Neural cell (in vitro differentiated cells): ENCODE results near the gene CDKN2AIPNL. TPM values are rescaled to one million over a fixed set of nuclear protein-coding genes. Genes with fewer than 3 reads are reported as not detected.
A peak's percentile ranks its signal among the peaks of the same experiment; 100 is the strongest.

Source experiments
- H2AFZ ChIP-seq: fragments of 200-600, 300-800 bp; sonication (generic), shearing (Covaris generic); 2 replicates; pipeline ENCODE4 v1.6.0; 2014; ENCODE audit warnings: low read depth, mild to moderate bottlenecking, antibody characterized with exemption, low read length, moderate library complexity
- H3F3A ChIP-seq: fragments of 200-600 bp; shearing (Covaris generic); 2 replicates; pipeline ENCODE4 v1.6.1; 2016; ENCODE audit warnings: mild to moderate bottlenecking, moderate library complexity, mixed read lengths, antibody characterized with exemption, low read length; ENCODE audit not compliant: insufficient read depth, poor library complexity, severe bottlenecking
- H3K27ac ChIP-seq: fragments of 200-600, 300-800 bp; sonication (generic), shearing (Covaris generic); 2 replicates; pipeline ENCODE4 v1.5.1; 2014; ENCODE audit warnings: mild to moderate bottlenecking, low read length, moderate library complexity
- H3K27me3 ChIP-seq: fragments of 300-800, 200-600 bp; sonication (generic), shearing (Covaris generic); 2 replicates; pipeline ENCODE4 v1.6.0; 2014; ENCODE audit warnings: mild to moderate bottlenecking, low read depth, low read length, moderate library complexity; ENCODE audit not compliant: insufficient read depth
- H3K36me3 ChIP-seq: fragments of 300-800, 200-600 bp; sonication (generic), shearing (Covaris generic); 2 replicates; pipeline ENCODE4 v1.5.1; 2014; ENCODE audit warnings: mild to moderate bottlenecking, antibody characterized with exemption, low read length, moderate library complexity; ENCODE audit not compliant: insufficient read depth
- H3K4me2 ChIP-seq: fragments of 300-800, 200-600 bp; sonication (generic), shearing (Covaris generic); 2 replicates; pipeline ENCODE4 v1.6.0; 2014; ENCODE audit warnings: mild to moderate bottlenecking, low read length
- H3K4me3 ChIP-seq: fragments of 300-800, 200-600 bp; sonication (generic), shearing (Covaris generic); 2 replicates; pipeline ENCODE4 v1.5.1; 2014; ENCODE audit warnings: mild to moderate bottlenecking, low read length, moderate library complexity
- H3K79me2 ChIP-seq: fragments of 200-600 bp; shearing (Covaris generic); replicated peaks from 2 replicates; pipeline ENCODE4 v1.6.0; 2014; ENCODE audit warnings: mild to moderate bottlenecking, low read length, moderate library complexity; ENCODE audit not compliant: insufficient read depth
- H3K9ac ChIP-seq: fragments of 300-800, 200-600 bp; sonication (generic), shearing (Covaris generic); 2 replicates; pipeline ENCODE4 v1.6.1; 2016; ENCODE audit warnings: mild to moderate bottlenecking, low read length, mixed read lengths
- H3K9me2 ChIP-seq: fragments of 200-600 bp; shearing (Covaris generic); 2 replicates; pipeline ENCODE4 v1.6.1; 2016; ENCODE audit warnings: mild to moderate bottlenecking, low read length, mixed read lengths; ENCODE audit not compliant: insufficient read depth
- H3K9me3 ChIP-seq: fragments of 200-600, 300-800 bp; sonication (generic), shearing (Covaris generic); 2 replicates; pipeline ENCODE4 v1.6.1; 2016; ENCODE audit warnings: mild to moderate bottlenecking, mixed run types, low read length, moderate library complexity, mixed read lengths
- H4K20me1 ChIP-seq: fragments of 200-600 bp; shearing (Covaris generic); 2 replicates; pipeline ENCODE4 v1.6.1; 2016; ENCODE audit warnings: mild to moderate bottlenecking, mixed run types; ENCODE audit not compliant: insufficient read depth
- CTCF ChIP-seq: fragments of 450-650 bp; IDR thresholded peaks from 2 replicates; pipeline ENCODE4 v1.5.1; 2014; ENCODE audit warnings: antibody characterized with exemption, mild to moderate bottlenecking, moderate library complexity; ENCODE audit not compliant: poor library complexity, severe bottlenecking
- EP300 ChIP-seq: fragments of 450-650 bp; conservative IDR thresholded peaks from 2 replicates; pipeline ENCODE4 v1.6.1; 2014; ENCODE audit warnings: antibody characterized with exemption, mild to moderate bottlenecking, moderate library complexity; ENCODE audit not compliant: poor library complexity, severe bottlenecking
- EZH2 ChIP-seq: fragments of 200-600, 300-800 bp; shearing (Covaris generic), sonication (generic); IDR thresholded peaks from 2 replicates; pipeline ENCODE4 v1.6.1; 2014; ENCODE audit warnings: antibody characterized with exemption, low read length, borderline replicate concordance, mild to moderate bottlenecking; ENCODE audit not compliant: insufficient read depth, poor library complexity, severe bottlenecking
- MXI1 ChIP-seq: fragments of 450-650 bp; conservative IDR thresholded peaks from 2 replicates; pipeline ENCODE4 v1.6.1; 2014; ENCODE audit warnings: antibody characterized with exemption, mild to moderate bottlenecking; ENCODE audit not compliant: poor library complexity, severe bottlenecking
- POLR2AphosphoS5 ChIP-seq: IDR thresholded peaks from 2 replicates; pipeline ENCODE4 v1.6.1; 2012
- RAD21 ChIP-seq: fragments of 450-650 bp; conservative IDR thresholded peaks from 2 replicates; pipeline ENCODE4 v1.6.1; 2014; ENCODE audit warnings: antibody characterized with exemption, mild to moderate bottlenecking, moderate library complexity
- REST ChIP-seq: IDR thresholded peaks from 2 replicates; pipeline ENCODE4 v1.6.1; 2012; ENCODE audit warnings: borderline replicate concordance
- SMC3 ChIP-seq: fragments of 450-650 bp; conservative IDR thresholded peaks from 2 replicates; pipeline ENCODE4 v1.6.1; 2014; ENCODE audit warnings: antibody characterized with exemption, mild to moderate bottlenecking, moderate library complexity; ENCODE audit not compliant: poor library complexity
- TAF1 ChIP-seq: IDR thresholded peaks from 2 replicates; pipeline ENCODE4 v1.6.1; 2012; ENCODE audit warnings: low read depth
- polyA plus RNA-seq: library from polyadenylated mRNA; depleted of rRNA; stranded (reverse); fragments of >200 nt; gene quantifications from 2 replicates; pipeline ENCODE4 v1.2.3, GENCODE V29; 2014

The CDKN2AIPNL gene
- polyA plus RNA-seq, 1 donor from 2014 or later, result 78.4 TPM

DNA sequence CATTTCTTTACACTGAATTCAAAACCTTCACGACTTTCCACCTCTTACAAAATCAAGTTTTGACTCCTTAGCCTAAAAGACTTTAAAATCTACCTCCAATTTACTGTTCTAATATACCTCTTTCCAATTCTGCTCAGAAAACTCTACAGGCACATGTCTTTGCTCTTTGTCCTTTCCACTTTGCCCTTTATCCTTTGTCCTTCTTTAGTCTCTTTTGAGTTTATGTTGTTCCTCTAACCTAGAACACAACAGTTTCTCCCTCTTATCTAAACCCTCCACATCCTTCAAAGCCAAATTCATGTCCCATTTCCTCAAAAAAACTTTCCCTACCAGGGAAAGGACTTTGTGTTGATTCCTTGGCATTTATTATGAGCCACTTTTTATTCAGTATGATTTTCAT, 46.1 kb downstream of the CDKN2AIPNL start:
- H3K27me3 ChIP-seq, result no peaks in the 10 kb centered on the region
- TF ChIP-seq EP300 (no peak), EZH2 (no peak), SMC3 (no peak), REST (no peak), RAD21 (no peak), POLR2AphosphoS5 (no peak), MXI1 (no peak), CTCF (no peak), TAF1 (no peak)
- no peak overlapping the region for H3K9ac ChIP-seq
- H3K9me3 ChIP-seq, result no peaks in the 10 kb centered on the region
- H3K4me2 ChIP-seq, result peak overlapping the region; percentile 100
- no peak overlapping the region for H2AFZ ChIP-seq
- peaks cover 20% of the 10 kb centered on the region for H3K79me2 ChIP-seq
- no peaks in the 10 kb centered on the region for H3K36me3 ChIP-seq
- no peak overlapping the region for H3K27ac ChIP-seq
- no peaks in the 10 kb centered on the region for H4K20me1 ChIP-seq
- H3K4me3 ChIP-seq, result peak overlapping the region; percentile 94
- H3K9me2 ChIP-seq, result no peaks in the 10 kb centered on the region
- no peaks in the 10 kb centered on the region for H3F3A ChIP-seq

GRCh38 chr5:134355681-134356080, 56.0 kb downstream of the CDKN2AIPNL start:
- no peaks in the 10 kb centered on the region for H4K20me1 ChIP-seq
- H3K27me3 ChIP-seq, result no peaks in the 10 kb centered on the region
- no peaks in the 10 kb centered on the region for H3K36me3 ChIP-seq
- no peak overlapping the region for H2AFZ ChIP-seq
- H3K9me2 ChIP-seq, result no peaks in the 10 kb centered on the region
- no peak for TF ChIP-seq EP300
- TF ChIP-seq MXI1, result no peak
- TF ChIP-seq POLR2AphosphoS5, result no peak
- no peak for TF ChIP-seq REST
- no peak for TF ChIP-seq SMC3
- no peak for TF ChIP-seq EZH2
- TF ChIP-seq TAF1, result no peak
- TF ChIP-seq RAD21, result no peak
- no peak for TF ChIP-seq CTCF
- H3K9ac ChIP-seq, result no peak overlapping the region
- no peak overlapping the region for H3K4me3 ChIP-seq
- H3K4me2 ChIP-seq, result no peak overlapping the region
- no peaks in the 10 kb centered on the region for H3F3A ChIP-seq
- peaks cover 4% of the 10 kb centered on the region for H3K79me2 ChIP-seq
- H3K27ac ChIP-seq, result no peak overlapping the region
- no peaks in the 10 kb centered on the region for H3K9me3 ChIP-seq
